SW480 (cell line): Measurements from ENCODE around the gene PRKG2.

Experiments used
- DNase-seq: peaks from one replicate; pipeline ENCODE4 v3.0.0-alpha.2; 2016; ENCODE audit warnings: low spot score

The PRKG2 gene

GRCh38 chr4:81217779-81218178 is 2.8 kb upstream of the PRKG2 start:
- DNase-seq = no peak

GRCh38 chr4:81215931-81216330 is 909 bp upstream of the PRKG2 start:
- no peak for DNase-seq

- DNase-seq = no peak
These were observed 710 bp downstream of the PRKG2 start for GRCh38 chr4:81214144-81214880.

- no peak for DNase-seq
These were observed 1.4 kb downstream of the PRKG2 start for GRCh38 chr4:81213671-81214070.

- no peak for DNase-seq
These were observed 3.1 kb downstream of the PRKG2 start for GRCh38 chr4:81211956-81212355.

GRCh38 chr4:81207828-81208227 is 7.2 kb downstream of the PRKG2 start:
- DNase-seq = no peak

GRCh38 chr4:81205302-81205701 is 9.7 kb downstream of the PRKG2 start:
- DNase-seq = no peak

GRCh38 chr4:81204571-81204970 is 10.5 kb downstream of the PRKG2 start:
- no peak for DNase-seq

GRCh38 chr4:81199831-81200230 is 15.2 kb downstream of the PRKG2 start:
- DNase-seq = no peak

GRCh38 chr4:81198609-81199008 is 16.4 kb downstream of the PRKG2 start:
- DNase-seq = no peak

GRCh38 chr4:81197864-81198524 is 17.0 kb downstream of the PRKG2 start:
- DNase-seq = no peak

GRCh38 chr4:81196126-81196650 is 18.8 kb downstream of the PRKG2 start:
- DNase-seq = no peak

- no peak for DNase-seq
These were observed 19.5 kb downstream of the PRKG2 start for GRCh38 chr4:81195475-81195874.

GRCh38 chr4:81194286-81194685 is 20.7 kb downstream of the PRKG2 start:
- no peak for DNase-seq

GRCh38 chr4:81180916-81181315 is 34.1 kb downstream of the PRKG2 start:
- no peak for DNase-seq

GRCh38 chr4:81179326-81179725 is 35.7 kb downstream of the PRKG2 start:
- no peak for DNase-seq

- DNase-seq = no peak
These were observed 41.8 kb downstream of the PRKG2 start for GRCh38 chr4:81173213-81173612.

GRCh38 chr4:81166458-81167160 is 48.4 kb downstream of the PRKG2 start:
- DNase-seq = no peak

- no peak for DNase-seq
These were observed 49.1 kb downstream of the PRKG2 start for GRCh38 chr4:81165861-81166430.

- peak; percentile 87 for DNase-seq
These were observed 50.2 kb downstream of the PRKG2 start for GRCh38 chr4:81164623-81165416.

- DNase-seq = peak; percentile 57
These were observed 50.9 kb downstream of the PRKG2 start for GRCh38 chr4:81164126-81164525.
